DMS153 (cell line): ENCODE results near the gene IL4I1.
A peak's percentile ranks its signal among the peaks of the same experiment; 100 is the strongest.

Source experiments
- DNase-seq: peaks from one replicate; lab custom pipeline; 2025; lab: John Stamatoyannopoulos, UW

IL4I1 gene

GRCh38 chr19:49877879-49878743, 18.6 kb downstream of the IL4I1 start:
- peak; percentile 92 for DNase-seq

- peak; percentile 100 for DNase-seq
Measured at GRCh38 chr19:49877020-49877878, 19.4 kb downstream of the IL4I1 start, which contains the start of the genes AKT1S1 and TBC1D17. TSS of gene AKT1S1 (minus strand) at chr19:49877355. CDS start at chr19:49873295, 4,060 bp downstream. TSS of gene TBC1D17 (plus strand) at chr19:49877702. CDS start at chr19:49877724, 22 bp downstream.

- DNase-seq, result peak; percentile 97
Measured at GRCh38 chr19:49876422-49877019, 20.2 kb downstream of the IL4I1 start.

- no peak for DNase-seq
Measured at GRCh38 chr19:49875857-49876421, 20.7 kb downstream of the IL4I1 start.

GRCh38 chr19:49875177-49875576, 21.5 kb downstream of the IL4I1 start:
- no peak for DNase-seq

- no peak for DNase-seq
Measured at GRCh38 chr19:49874503-49875157, 22.1 kb downstream of the IL4I1 start.

GRCh38 chr19:49873834-49874233, 22.9 kb downstream of the IL4I1 start:
- no peak for DNase-seq

- DNase-seq, result no peak
Measured at GRCh38 chr19:49873129-49873521, 23.6 kb downstream of the IL4I1 start.

GRCh38 chr19:49872245-49873128, 24.2 kb downstream of the IL4I1 start:
- DNase-seq, result no peak

GRCh38 chr19:49871349-49871985, 25.2 kb downstream of the IL4I1 start:
- no peak for DNase-seq

GRCh38 chr19:49870309-49870901, 26.3 kb downstream of the IL4I1 start:
- DNase-seq, result no peak

GRCh38 chr19:49869484-49870308, 27.0 kb downstream of the IL4I1 start:
- DNase-seq, result peak; percentile 100

GRCh38 chr19:49869009-49869483, 27.6 kb downstream of the IL4I1 start:
- DNase-seq, result no peak

- peak; percentile 84 for DNase-seq
Measured at GRCh38 chr19:49866933-49867782, 29.5 kb downstream of the IL4I1 start, which contains the start of gene PNKP. TSS of gene PNKP (minus strand) at chr19:49867576. CDS start at chr19:49867204, 372 bp downstream.

- no peak for DNase-seq
Measured at GRCh38 chr19:49864890-49865289, 31.8 kb downstream of the IL4I1 start.

- DNase-seq, result no peak
Measured at GRCh38 chr19:49863935-49864320, 32.8 kb downstream of the IL4I1 start.

GRCh38 chr19:49863254-49863934, 33.3 kb downstream of the IL4I1 start:
- DNase-seq, result no peak
